ENCODE data around the gene PRM2. TPM values are rescaled to one million over a fixed set of nuclear protein-coding genes. Genes with fewer than 3 reads are reported as not detected.

PRM2 gene
- total RNA-seq, 1 experiment from 2014 or later = not detected

DNA sequence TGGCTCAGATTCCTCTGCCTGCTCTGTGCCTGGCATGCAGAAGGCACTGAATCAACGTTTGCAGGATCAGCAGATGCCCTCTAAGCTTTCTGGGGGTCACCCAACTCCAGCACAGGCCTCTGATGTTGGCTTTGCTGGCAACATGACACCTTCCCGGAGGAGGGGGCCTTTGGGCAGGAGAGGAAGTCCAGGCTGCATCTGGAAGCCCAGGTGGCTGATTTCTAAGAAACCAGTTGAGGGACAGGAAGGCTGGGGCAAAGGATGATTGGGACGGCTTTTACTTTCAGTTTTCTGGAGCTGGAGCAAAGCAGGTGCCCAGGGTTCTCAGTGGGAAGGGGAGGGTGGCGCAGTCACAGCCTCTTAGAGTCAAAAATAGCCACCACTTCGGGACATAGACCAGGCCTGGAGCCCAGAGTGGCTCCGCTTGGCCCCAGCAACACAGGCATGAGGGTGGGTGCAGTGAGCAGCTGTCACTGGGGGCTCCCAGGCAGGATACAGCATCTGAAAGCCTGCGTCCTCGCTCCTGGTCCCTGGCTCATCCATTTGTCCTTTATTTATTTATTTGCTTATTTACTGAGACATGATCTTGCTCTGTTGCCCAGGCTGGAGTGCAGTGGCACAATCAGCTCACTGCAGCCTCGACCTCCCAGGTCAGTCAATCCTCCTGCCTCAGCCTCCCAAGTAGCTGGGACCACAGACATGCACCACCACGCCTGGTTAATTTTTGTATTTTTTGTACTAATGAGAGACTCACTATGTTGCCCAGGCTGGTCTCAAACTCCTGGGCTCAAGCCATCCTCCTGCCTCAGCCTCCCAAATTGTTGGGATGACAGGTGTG is 35.4 kb downstream of the PRM2 start:
- H3K4me3 Mint-ChIP-seq (ENCODE audit: unreplicated experiment) = no peak overlapping the region
- intact Hi-C loops (cut with micrococcal nuclease; ENCODE audit: unreplicated experiment) = no loop called here
- no peak overlapping the region for H3K27ac Mint-ChIP-seq (ENCODE audit: unreplicated experiment)
- H3K4me3 ChIP-seq (ENCODE audit: low read depth, low read length) = no peak overlapping the region
- CTCF ChIA-PET = no interaction called here
- no peaks in the 10 kb centered on the region for H3K36me3 ChIP-seq (ENCODE audit: control insufficient read depth, insufficient read depth, low read length)
- H3K4me1 ChIP-seq = no peaks in the 10 kb centered on the region
- H3K9me3 Mint-ChIP-seq (ENCODE audit: unreplicated experiment) = no peaks in the 10 kb centered on the region
- H3K9me3 ChIP-seq = no peaks in the 10 kb centered on the region
- BruUV-seq (replicated peaks) = no TSS peak
- H3K4me1 Mint-ChIP-seq (ENCODE audit: low read depth, unreplicated experiment) = no peaks in the 10 kb centered on the region
- no peak for DNase-seq
- POLR2A ChIA-PET = no interaction called here
- TF ChIP-seq, protein P1, sequence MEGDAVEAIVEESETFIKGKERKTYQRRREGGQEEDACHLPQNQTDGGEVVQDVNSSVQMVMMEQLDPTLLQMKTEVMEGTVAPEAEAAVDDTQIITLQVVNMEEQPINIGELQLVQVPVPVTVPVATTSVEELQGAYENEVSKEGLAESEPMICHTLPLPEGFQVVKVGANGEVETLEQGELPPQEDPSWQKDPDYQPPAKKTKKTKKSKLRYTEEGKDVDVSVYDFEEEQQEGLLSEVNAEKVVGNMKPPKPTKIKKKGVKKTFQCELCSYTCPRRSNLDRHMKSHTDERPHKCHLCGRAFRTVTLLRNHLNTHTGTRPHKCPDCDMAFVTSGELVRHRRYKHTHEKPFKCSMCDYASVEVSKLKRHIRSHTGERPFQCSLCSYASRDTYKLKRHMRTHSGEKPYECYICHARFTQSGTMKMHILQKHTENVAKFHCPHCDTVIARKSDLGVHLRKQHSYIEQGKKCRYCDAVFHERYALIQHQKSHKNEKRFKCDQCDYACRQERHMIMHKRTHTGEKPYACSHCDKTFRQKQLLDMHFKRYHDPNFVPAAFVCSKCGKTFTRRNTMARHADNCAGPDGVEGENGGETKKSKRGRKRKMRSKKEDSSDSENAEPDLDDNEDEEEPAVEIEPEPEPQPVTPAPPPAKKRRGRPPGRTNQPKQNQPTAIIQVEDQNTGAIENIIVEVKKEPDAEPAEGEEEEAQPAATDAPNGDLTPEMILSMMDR (IDR thresholded peaks at IDR 0.05; ENCODE audit: insufficient read depth in 1 of 2, low read depth in 1 of 2, low read length in 1 of 2, severe bottlenecking in 1 of 2, unreplicated experiment in 1 of 2) = no peak
- no peaks in the 10 kb centered on the region for H3K36me3 Mint-ChIP-seq (ENCODE audit: insufficient read depth, unreplicated experiment)
- no peaks in the 10 kb centered on the region for H3K27me3 ChIP-seq (replicated peaks; ENCODE audit: control insufficient read depth, insufficient read depth, low read length)
- H3K27me3 Mint-ChIP-seq (ENCODE audit: insufficient read depth, unreplicated experiment) = no peaks in the 10 kb centered on the region

DNA sequence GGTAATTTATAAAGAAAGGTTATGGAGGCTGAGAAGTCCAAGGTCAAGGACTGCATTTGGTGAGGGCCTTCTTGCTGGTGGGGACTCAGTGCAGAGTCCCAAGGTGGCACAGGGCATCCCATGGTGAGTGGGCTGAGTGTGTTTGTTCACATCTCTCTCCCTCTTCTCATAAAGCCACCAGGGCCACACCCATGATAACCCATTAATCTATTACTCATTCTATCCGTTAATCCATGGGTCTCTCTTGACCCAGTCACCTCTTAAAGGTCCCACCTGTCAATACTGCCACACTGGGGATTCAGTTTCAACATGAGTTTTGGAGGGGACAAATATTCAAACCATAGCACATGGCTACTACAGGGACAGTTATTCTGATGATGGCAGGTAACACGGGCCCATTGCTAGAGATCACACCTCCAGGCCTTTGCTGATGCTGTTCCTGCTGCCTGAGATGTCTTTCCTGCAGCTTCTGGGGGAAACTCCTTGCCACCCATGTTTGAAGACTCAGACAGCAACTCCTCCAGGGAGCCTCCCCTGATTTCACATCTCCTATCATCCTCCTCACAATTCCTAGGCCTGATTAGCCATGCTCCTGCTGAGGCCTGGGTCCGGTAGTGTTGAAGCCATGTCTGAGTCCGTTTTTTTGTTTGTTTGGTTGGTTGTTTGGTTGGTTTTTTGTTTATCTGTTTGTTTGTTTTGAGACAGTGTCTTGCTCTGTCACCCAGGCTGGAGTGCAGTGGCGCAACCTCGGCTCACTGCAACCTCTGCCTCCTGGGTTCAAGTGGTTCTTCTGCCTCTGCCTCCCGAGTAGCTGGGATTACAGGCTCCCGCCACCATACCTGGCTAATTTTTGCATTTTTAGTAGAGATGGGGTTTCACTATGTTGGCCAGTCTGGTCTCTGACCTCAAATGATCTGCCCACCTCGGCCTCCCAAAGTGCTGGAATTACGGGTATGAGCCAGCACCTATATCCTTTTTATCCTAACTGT is 36.3 kb downstream of the PRM2 start:
- H3K36me3 Mint-ChIP-seq (ENCODE audit: insufficient read depth, unreplicated experiment) = no peaks in the 10 kb centered on the region
- H3K4me3 Mint-ChIP-seq (ENCODE audit: unreplicated experiment) = no peak overlapping the region
- no peaks in the 10 kb centered on the region for H3K27me3 Mint-ChIP-seq (ENCODE audit: insufficient read depth, unreplicated experiment)
- Histone ChIP-seq H3K36me3 (ENCODE audit: control insufficient read depth, insufficient read depth, low read length) (no peaks in the 10 kb centered on the region), H3K27me3 (replicated peaks; ENCODE audit: control insufficient read depth, insufficient read depth, low read length) (no peaks in the 10 kb centered on the region), H3K4me1 (no peaks in the 10 kb centered on the region), H3K4me3 (ENCODE audit: low read depth, low read length) (no peak overlapping the region), H3K9me3 (no peaks in the 10 kb centered on the region)
- H3K27ac Mint-ChIP-seq (ENCODE audit: unreplicated experiment) = no peak overlapping the region
- no peaks in the 10 kb centered on the region for H3K4me1 Mint-ChIP-seq (ENCODE audit: low read depth, unreplicated experiment)
- intact Hi-C loops (cut with micrococcal nuclease; ENCODE audit: unreplicated experiment) = no loop called here
- DNase-seq = no peak
- TF ChIP-seq, protein P1 (IDR thresholded peaks at IDR 0.05; ENCODE audit: insufficient read depth in 1 of 2, low read depth in 1 of 2, low read length in 1 of 2, severe bottlenecking in 1 of 2, unreplicated experiment in 1 of 2) = no peak
- no peaks in the 10 kb centered on the region for H3K9me3 Mint-ChIP-seq (ENCODE audit: unreplicated experiment)
- BruUV-seq (replicated peaks) = no TSS peak
- CTCF ChIA-PET = no interaction called here
- POLR2A ChIA-PET = no interaction called here
